Activated T-cell treated with anti-CD3 and anti-CD28 coated beads, Interleukin-2, amount 50 U/mL, for 4 hours (primary cell): Measurements from ENCODE around the gene KANK2. TPM values are rescaled to one million over a fixed set of nuclear protein-coding genes. Genes with fewer than 3 reads are reported as not detected.
A peak's percentile ranks its signal among the peaks of the same experiment; 100 is the strongest.
"Not testable (repeated sequence)": the region's sequence is repeated elsewhere in the genome, so short reads cannot be mapped to it uniquely, and the experiment has no call there.

Experiments
- ATAC-seq, 2 donors: fragments of 200-7000 bp; cut with Tn5 transposase; one replicate each; pipeline ENCODE4 v1.10.0; 2021
- DNase-seq: peaks from one replicate; pipeline ENCODE4 v3.0.0-alpha.2; 2020
- H3K27me3 Mint-ChIP-seq: one replicate; pipeline ENCODE4 v1.8.0; 2021; ENCODE audit warnings: low read depth, mixed read lengths
- H3K36me3 Mint-ChIP-seq: one replicate; pipeline ENCODE4 v1.8.0; 2022; ENCODE audit warnings: mixed read lengths; ENCODE audit not compliant: insufficient read depth
- H3K4me1 Mint-ChIP-seq: one replicate; pipeline ENCODE4 v1.8.0; 2021; ENCODE audit warnings: low read depth, mixed read lengths
- H3K4me3 Mint-ChIP-seq: one replicate; pipeline ENCODE4 v1.8.0; 2021; ENCODE audit warnings: mild to moderate bottlenecking, moderate library complexity, mixed read lengths
- H3K9me3 Mint-ChIP-seq: one replicate; pipeline ENCODE4 v1.8.0; 2021; ENCODE audit warnings: mixed read lengths
- total RNA-seq, 3 donors: library from RNA; stranded (reverse); gene quantifications; one replicate each; pipeline ENCODE4 v1.2.1, GENCODE V29; 2021

KANK2 gene
- total RNA-seq, 3 donors from 2014 or later, result 0.58 to 0.96 (median 0.92) TPM

GRCh38 chr19:11196406-11197287, 698 bp downstream of the KANK2 start:
- peak; percentile 5 for ATAC-seq
- DNase-seq, result no peak
- Mint-ChIP-seq H3K4me3 (peak overlapping the region; percentile 66), H3K27me3 (peaks cover 15% of the 10 kb centered on the region), H3K36me3 (no peaks in the 10 kb centered on the region), H3K9me3 (no peaks in the 10 kb centered on the region), H3K4me1 (peaks cover 13% of the 10 kb centered on the region)

GRCh38 chr19:11195681-11196080, 1.7 kb downstream of the KANK2 start:
- DNase-seq, result no peak
- Mint-ChIP-seq H3K4me1 (peaks cover 13% of the 10 kb centered on the region), H3K36me3 (no peaks in the 10 kb centered on the region), H3K27me3 (peaks cover 15% of the 10 kb centered on the region), H3K4me3 (no peak overlapping the region), H3K9me3 (no peaks in the 10 kb centered on the region)
- ATAC-seq, result no peak

DNA sequence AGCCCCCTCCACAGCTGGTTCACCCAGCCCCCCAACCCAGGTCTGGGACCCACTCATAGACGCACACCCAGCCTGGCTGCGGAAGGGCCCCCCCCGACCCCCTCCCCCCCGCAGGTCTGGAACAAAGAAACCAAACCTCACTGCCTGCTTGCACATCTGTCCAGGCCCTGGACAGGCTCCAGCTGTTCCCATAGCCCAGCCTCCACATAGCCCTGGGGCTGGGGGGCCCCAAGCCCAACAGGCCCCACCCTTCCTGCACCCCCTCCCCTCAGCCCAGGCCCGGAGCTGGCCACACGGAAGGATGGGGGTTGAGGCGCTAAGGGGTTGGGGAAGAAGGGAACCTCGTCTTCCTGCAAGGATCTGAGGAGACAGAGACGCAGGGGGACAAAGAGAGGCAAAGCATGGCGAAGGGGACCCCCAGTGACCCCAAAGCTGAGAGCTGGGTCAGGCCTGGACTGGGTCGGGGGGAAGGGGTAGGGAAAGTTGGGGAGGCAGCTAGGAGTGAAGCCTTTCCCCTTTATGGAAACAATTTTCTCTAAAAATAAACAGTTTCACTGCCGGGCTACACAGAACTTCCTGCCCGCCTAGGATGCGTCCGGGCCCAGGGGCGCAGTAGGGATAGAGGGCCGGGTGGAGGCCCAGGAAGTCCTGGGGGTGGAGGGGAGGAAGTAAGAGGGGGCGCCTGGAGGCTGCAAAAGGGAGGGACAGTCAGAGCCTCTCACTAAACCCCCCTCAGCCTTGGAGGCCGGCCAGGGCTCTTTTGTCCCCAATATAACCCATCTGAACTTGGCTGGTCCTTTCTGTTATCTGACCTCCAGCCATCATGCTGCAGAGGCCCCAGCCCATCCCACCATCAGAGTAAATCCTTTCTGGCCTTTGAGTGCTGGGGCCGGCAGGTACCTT, 2.4 kb downstream of the KANK2 start:
- DNase-seq, result no peak
- peaks cover 13% of the 10 kb centered on the region for H3K4me1 Mint-ChIP-seq
- no peak overlapping the region for H3K4me3 Mint-ChIP-seq
- no peak for ATAC-seq
- H3K36me3 Mint-ChIP-seq, result no peaks in the 10 kb centered on the region
- no peaks in the 10 kb centered on the region for H3K9me3 Mint-ChIP-seq
- H3K27me3 Mint-ChIP-seq, result peaks cover 15% of the 10 kb centered on the region

GRCh38 chr19:11194173-11194572, 3.2 kb downstream of the KANK2 start:
- DNase-seq, result no peak
- Mint-ChIP-seq H3K4me1 (peaks cover 13% of the 10 kb centered on the region), H3K4me3 (no peak overlapping the region), H3K9me3 (no peaks in the 10 kb centered on the region), H3K27me3 (peaks cover 13% of the 10 kb centered on the region), H3K36me3 (no peaks in the 10 kb centered on the region)
- no peak for ATAC-seq

- Mint-ChIP-seq H3K4me3 (no peak overlapping the region), H3K36me3 (no peaks in the 10 kb centered on the region), H3K4me1 (peaks cover 13% of the 10 kb centered on the region), H3K9me3 (no peaks in the 10 kb centered on the region), H3K27me3 (peaks cover 13% of the 10 kb centered on the region)
- ATAC-seq (no peak), DNase-seq (no peak)
Observed at GRCh38 chr19:11192957-11193939, 4.1 kb downstream of the KANK2 start.

- no peak for ATAC-seq
- Mint-ChIP-seq H3K9me3 (no peaks in the 10 kb centered on the region), H3K27me3 (peaks cover 13% of the 10 kb centered on the region), H3K4me1 (peaks cover 9% of the 10 kb centered on the region), H3K36me3 (no peaks in the 10 kb centered on the region), H3K4me3 (no peak overlapping the region)
- DNase-seq, result no peak
Observed at GRCh38 chr19:11191934-11192333, 5.4 kb downstream of the KANK2 start.

GRCh38 chr19:11191273-11191755, 6.0 kb downstream of the KANK2 start:
- Mint-ChIP-seq H3K27me3 (peaks cover 10% of the 10 kb centered on the region), H3K4me3 (no peak overlapping the region), H3K9me3 (no peaks in the 10 kb centered on the region), H3K36me3 (no peaks in the 10 kb centered on the region), H3K4me1 (peaks cover 6% of the 10 kb centered on the region)
- no peak for ATAC-seq
- no peak for DNase-seq

DNA sequence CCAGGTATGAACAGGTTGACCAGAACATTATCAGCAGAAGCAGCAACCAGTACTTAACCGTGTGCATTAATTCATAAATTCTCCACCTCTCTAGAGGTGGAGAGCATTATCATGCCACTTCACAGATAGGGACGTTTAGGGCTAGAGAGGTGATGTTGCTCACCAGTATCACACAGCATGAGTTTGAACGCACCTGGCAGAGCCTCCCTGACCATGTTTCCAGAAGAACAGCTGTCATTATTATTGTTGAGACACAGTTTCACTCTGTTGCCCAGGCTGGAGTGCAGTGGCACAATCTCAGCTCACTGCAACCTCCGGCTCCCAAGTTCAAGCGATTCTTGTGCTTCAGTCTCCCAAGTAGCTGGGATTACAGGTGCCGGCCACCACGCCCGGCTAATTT, 6.8 kb downstream of the KANK2 start:
- peaks cover 3% of the 10 kb centered on the region for H3K27me3 Mint-ChIP-seq
- H3K4me1 Mint-ChIP-seq, result peaks cover 3% of the 10 kb centered on the region
- no peaks in the 10 kb centered on the region for H3K36me3 Mint-ChIP-seq
- no peak overlapping the region for H3K4me3 Mint-ChIP-seq
- ATAC-seq (no peak), DNase-seq (no peak)
- H3K9me3 Mint-ChIP-seq, result no peaks in the 10 kb centered on the region

DNA sequence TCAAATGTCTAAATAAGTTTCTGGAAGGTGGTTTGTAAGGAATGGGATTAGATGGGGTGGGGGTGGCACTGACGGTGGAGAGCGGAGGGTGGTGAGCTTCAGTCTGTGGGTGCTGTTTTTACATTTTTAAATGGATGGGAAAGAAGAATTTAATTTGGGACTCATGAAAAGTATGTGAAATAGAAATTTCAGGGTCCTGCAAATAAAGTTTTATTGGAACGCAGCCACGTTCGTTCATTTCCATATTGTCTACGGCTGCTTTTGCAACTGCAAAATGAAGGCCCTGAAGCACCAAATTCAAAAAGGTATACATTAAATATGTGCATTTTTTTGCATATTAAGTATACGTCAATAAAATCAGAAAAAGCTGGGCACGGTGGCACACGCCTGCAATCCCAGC, 9.9 kb downstream of the KANK2 start:
- Mint-ChIP-seq H3K36me3 (no peaks in the 10 kb centered on the region), H3K4me3 (no peak overlapping the region), H3K9me3 (no peaks in the 10 kb centered on the region), H3K27me3 (no peaks in the 10 kb centered on the region), H3K4me1 (no peaks in the 10 kb centered on the region)
- no peak for DNase-seq
- ATAC-seq, result no peak

DNA sequence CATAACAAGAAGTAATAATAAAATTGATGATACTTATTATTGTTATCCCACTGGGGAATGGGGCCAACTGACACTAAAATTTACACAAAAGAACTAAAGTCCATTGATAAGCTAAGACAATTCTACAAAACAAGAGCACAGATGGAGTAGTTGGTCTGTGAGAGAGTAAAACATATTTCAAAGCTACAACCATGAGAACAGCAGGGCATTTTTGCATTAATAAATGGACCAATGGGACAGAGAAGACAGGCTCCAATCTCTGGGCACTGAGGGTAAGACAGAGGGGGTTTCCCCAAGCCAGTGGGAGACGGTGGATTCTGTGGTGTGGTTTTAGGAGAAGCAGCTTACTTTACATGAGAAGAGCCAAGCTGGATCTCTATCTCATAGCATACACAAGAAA, 14.4 kb downstream of the KANK2 start:
- DNase-seq, result no peak
- ATAC-seq, result no peak
- Mint-ChIP-seq H3K27me3 (no peaks in the 10 kb centered on the region), H3K36me3 (no peaks in the 10 kb centered on the region), H3K4me3 (no peak overlapping the region), H3K4me1 (peaks cover 8% of the 10 kb centered on the region), H3K9me3 (no peaks in the 10 kb centered on the region)

- peaks cover 8% of the 10 kb centered on the region for H3K4me1 Mint-ChIP-seq
Observed at GRCh38 chr19:11181488-11181887, 15.9 kb downstream of the KANK2 start.

DNA sequence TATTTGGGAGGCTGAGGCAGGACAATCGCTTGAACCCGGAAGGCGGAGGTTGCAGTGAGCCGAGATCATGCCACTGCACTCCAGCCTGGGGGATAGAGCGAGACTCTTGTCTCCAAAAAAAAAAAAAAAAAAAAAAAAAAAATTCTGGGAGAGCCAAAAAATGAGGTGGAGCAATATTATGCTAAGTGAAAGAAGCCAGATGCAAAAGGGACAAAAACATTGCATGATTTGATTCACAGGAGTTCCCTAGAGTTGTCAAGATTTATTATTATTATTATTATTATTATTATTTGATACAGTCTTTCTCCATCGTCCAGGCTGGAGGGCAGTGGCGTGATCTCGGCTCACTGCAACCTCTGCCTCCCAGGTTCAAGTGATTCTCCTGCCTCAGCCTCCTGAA, 16.4 kb downstream of the KANK2 start:
- not testable (repeated sequence) for H3K4me1 Mint-ChIP-seq, H3K27me3 Mint-ChIP-seq, H3K9me3 Mint-ChIP-seq, ATAC-seq, DNase-seq, H3K4me3 Mint-ChIP-seq, H3K36me3 Mint-ChIP-seq

More at GRCh38 chr19:11181488-11181887, 15.9 kb downstream of the KANK2 start:
- no peak for ATAC-seq
- Mint-ChIP-seq H3K36me3 (no peaks in the 10 kb centered on the region), H3K4me3 (no peak overlapping the region), H3K9me3 (no peaks in the 10 kb centered on the region), H3K27me3 (peaks cover 2% of the 10 kb centered on the region)
- DNase-seq, result no peak

- Mint-ChIP-seq H3K9me3 (no peaks in the 10 kb centered on the region), H3K27me3 (peaks cover 2% of the 10 kb centered on the region), H3K4me3 (no peak overlapping the region), H3K36me3 (no peaks in the 10 kb centered on the region), H3K4me1 (peaks cover 8% of the 10 kb centered on the region)
- no peak for ATAC-seq
- no peak for DNase-seq
Observed at GRCh38 chr19:11180346-11180745, 17.0 kb downstream of the KANK2 start.
